ENCODE results near the gene LCAT. TPM values are rescaled to one million over a fixed set of nuclear protein-coding genes. Genes with fewer than 3 reads are reported as not detected.

LCAT gene
- total and polyA plus RNA-seq, 9 of the 15 experiments (the other 6 are each of a cell fraction or from before 2014, with no cell fraction given) = 0.46 to 21.0 (median 5.0) TPM

DNA sequence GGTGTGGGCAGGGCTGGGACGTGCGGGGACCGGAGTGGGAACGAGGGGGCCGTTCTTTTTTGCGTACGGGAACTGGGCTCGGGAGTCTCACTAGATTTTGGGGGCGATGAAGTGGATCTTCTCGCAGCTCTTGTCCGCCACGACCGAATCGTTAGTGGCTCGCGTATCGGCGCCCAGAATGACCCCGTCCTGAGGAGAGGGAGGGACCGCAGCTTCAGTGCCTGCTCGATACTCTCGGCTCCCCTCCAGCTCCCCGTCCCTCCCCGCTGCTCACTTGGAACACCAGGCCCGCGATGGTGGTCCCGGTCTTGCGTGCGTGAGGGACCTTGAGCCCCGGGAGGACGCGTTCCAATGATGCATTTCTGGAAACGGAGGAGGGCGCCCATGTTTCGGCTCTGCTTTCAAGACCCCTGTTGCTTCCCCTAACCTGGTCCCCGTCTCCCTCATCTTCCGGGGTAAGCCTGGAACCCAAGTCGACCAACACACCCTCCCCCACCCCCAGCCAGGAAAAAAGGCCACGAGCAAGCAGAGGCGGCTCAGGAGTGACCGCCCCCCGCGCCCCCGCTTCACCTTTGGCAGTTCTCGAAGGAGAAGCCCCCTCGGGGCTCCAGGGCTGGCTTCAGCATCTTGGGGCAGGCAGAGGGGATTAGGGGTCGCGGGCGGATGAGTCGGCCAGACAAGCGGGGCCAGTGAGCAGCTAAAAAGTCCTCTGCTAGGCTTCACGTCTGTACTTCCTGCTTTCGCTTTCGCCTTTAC lies 7.6 kb downstream of the LCAT start, which contains the start of gene PSMB10 (continued):
- TF ChIP-seq, protein P1, sequence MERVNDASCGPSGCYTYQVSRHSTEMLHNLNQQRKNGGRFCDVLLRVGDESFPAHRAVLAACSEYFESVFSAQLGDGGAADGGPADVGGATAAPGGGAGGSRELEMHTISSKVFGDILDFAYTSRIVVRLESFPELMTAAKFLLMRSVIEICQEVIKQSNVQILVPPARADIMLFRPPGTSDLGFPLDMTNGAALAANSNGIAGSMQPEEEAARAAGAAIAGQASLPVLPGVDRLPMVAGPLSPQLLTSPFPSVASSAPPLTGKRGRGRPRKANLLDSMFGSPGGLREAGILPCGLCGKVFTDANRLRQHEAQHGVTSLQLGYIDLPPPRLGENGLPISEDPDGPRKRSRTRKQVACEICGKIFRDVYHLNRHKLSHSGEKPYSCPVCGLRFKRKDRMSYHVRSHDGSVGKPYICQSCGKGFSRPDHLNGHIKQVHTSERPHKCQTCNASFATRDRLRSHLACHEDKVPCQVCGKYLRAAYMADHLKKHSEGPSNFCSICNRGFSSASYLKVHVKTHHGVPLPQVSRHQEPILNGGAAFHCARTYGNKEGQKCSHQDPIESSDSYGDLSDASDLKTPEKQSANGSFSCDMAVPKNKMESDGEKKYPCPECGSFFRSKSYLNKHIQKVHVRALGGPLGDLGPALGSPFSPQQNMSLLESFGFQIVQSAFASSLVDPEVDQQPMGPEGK (CRISPR knock-in tag; IDR thresholded peaks at IDR 0.05; ENCODE audit: borderline replicate concordance) = no peak
- TF ChIP-seq, protein P2, sequence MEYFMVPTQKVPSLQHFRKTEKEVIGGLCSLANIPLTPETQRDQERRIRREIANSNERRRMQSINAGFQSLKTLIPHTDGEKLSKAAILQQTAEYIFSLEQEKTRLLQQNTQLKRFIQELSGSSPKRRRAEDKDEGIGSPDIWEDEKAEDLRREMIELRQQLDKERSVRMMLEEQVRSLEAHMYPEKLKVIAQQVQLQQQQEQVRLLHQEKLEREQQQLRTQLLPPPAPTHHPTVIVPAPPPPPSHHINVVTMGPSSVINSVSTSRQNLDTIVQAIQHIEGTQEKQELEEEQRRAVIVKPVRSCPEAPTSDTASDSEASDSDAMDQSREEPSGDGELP (CRISPR knock-in tag; IDR thresholded peaks at IDR 0.05; ENCODE audit: borderline replicate concordance) = peak; percentile 67; the same call in 1 of the 2 replicates
- TF ChIP-seq HMGXB4 (CRISPR knock-in tag; IDR thresholded peaks at IDR 0.05) (peak; percentile 37; the same call in 1 of the 2 replicates), SAFB2 (IDR thresholded peaks at IDR 0.05; ENCODE audit: borderline replicate concordance, low read depth, low read length, severe bottlenecking) (no peak), XRCC5 (IDR thresholded peaks at IDR 0.05; ENCODE audit: low read depth, low read length) (no peak), GATA2 (CRISPR knock-in tag; IDR thresholded peaks at IDR 0.05) (no peak), CHD1 (IDR thresholded peaks at IDR 0.05; ENCODE audit: low read length) (peak; percentile 64), PML (IDR thresholded peaks at IDR 0.05; ENCODE audit: low read length) (peak; percentile 2; the same call in 1 of the 2 replicates), JUND (IDR thresholded peaks at IDR 0.05; ENCODE audit: borderline replicate concordance, low read depth, low read length) (no peak), JUND (tag; IDR thresholded peaks at IDR 0.05; ENCODE audit: borderline replicate concordance, low read depth, low read length) (no peak), STAG1 (CRISPR knock-in tag; IDR thresholded peaks at IDR 0.05; ENCODE audit: borderline replicate concordance) (0 out of 2 replicates have a peak, but pooled peaks have one; percentile 22), ZNF282 (CRISPR knock-in tag; IDR thresholded peaks at IDR 0.05) (no peak), ZBTB49 (CRISPR knock-in tag; IDR thresholded peaks at IDR 0.05; ENCODE audit: borderline replicate concordance) (0 out of 2 replicates have a peak, but pooled peaks have one; percentile 55), ZBTB33 (CRISPR knock-in tag; IDR thresholded peaks at IDR 0.05) (0 out of 2 replicates have a peak, but pooled peaks have one; percentile 11)
